HepG2 (cell line): ENCODE measurements around the gene NAA25. TPM values are rescaled to one million over a fixed set of nuclear protein-coding genes. Genes with fewer than 3 reads are reported as not detected.

Experiments used
- ATF6 ChIP-seq: sonication (generic); formaldehyde crosslinking; conservative IDR thresholded peaks from 2 replicates; pipeline ENCODE4 v1.4.0; 2020; ENCODE audit warnings: missing genetic modification reagents
- CENPT ChIP-seq: sonication (generic); formaldehyde crosslinking; IDR thresholded peaks from 2 replicates; pipeline ENCODE4 v1.8.0; 2022; ENCODE audit warnings: low read depth, mild to moderate bottlenecking, moderate library complexity, missing genetic modification reagents
- DZIP1 ChIP-seq: sonication (generic); formaldehyde crosslinking; IDR thresholded peaks from 2 replicates; pipeline ENCODE4 v1.5.0; 2020; ENCODE audit warnings: mild to moderate bottlenecking, missing genetic modification reagents
- GATAD1 ChIP-seq: IDR thresholded peaks from 2 replicates; pipeline ENCODE4 v1.6.1; 2016; ENCODE audit warnings: missing genetic modification reagents, missing compliant biosample characterization
- JUNB ChIP-seq: sonication (generic); formaldehyde crosslinking; IDR thresholded peaks from 2 replicates; pipeline ENCODE4 v1.8.0; 2022; ENCODE audit warnings: missing genetic modification reagents, mild to moderate bottlenecking, borderline replicate concordance
- NFAT5 ChIP-seq: sonication (generic); formaldehyde crosslinking; IDR thresholded peaks from 2 replicates; pipeline ENCODE4 v1.4.0; 2020; ENCODE audit warnings: missing genetic modification reagents
- SP4 ChIP-seq: sonication (generic); formaldehyde crosslinking; IDR thresholded peaks from 2 replicates; pipeline ENCODE4 v1.8.1; 2023; ENCODE audit warnings: mild to moderate bottlenecking, missing genetic modification reagents
- TFE3 ChIP-seq: IDR thresholded peaks from 2 replicates; pipeline ENCODE4 v1.6.1; 2016
- THYN1 ChIP-seq: sonication (generic); formaldehyde crosslinking; IDR thresholded peaks from 2 replicates; pipeline ENCODE4 v1.8.1; 2023; ENCODE audit warnings: low read depth, mild to moderate bottlenecking, moderate library complexity, missing genetic modification reagents, borderline replicate concordance
- ZBTB10 ChIP-seq: sonication (generic); formaldehyde crosslinking; IDR thresholded peaks from 2 replicates; pipeline ENCODE4 v1.4.0; 2020; ENCODE audit warnings: missing genetic modification reagents, borderline replicate concordance
- ZNF761 ChIP-seq: sonication (generic); formaldehyde crosslinking; conservative IDR thresholded peaks from 2 replicates; pipeline ENCODE4 v1.4.0; 2020; ENCODE audit warnings: mild to moderate bottlenecking, missing genetic modification reagents
- polyA plus RNA-seq, 8 experiments: library from polyadenylated mRNA; depleted of rRNA in 3 of 8; stranded (reverse) in 7 of 8; unstranded in 1 of 8; fragments of >200 nt; fragmentation: Illumina TruSeq in 4 of 8; extraction: Trizol in 4 of 8; gene quantifications; 2 replicates each; pipeline versions ENCODE4 v1.2.1 to v1.2.3, GENCODE V29; 2011 to 2016; ENCODE audit warnings: low read depth in 4 of 8, missing spikeins in 1 of 8, mixed read lengths in 1 of 8; ENCODE audit not compliant: insufficient read depth in 1 of 8
- total RNA-seq, 5 experiments: library from RNA; depleted of rRNA; stranded (reverse); fragments of >200 nt; fragmentation: Illumina TruSeq; extraction: Trizol; gene quantifications; 2 replicates each; pipeline ENCODE4 v1.2.3, GENCODE V29; 2016; ENCODE audit warnings: low read depth in 1 of 5

NAA25 gene
- total and polyA plus RNA-seq, 2 of the 13 experiments (the other 11 are each of a cell fraction or from before 2014, with no cell fraction given), result 11.4 to 32.0 TPM

GRCh38 chr12:112012775-112013600 is 95.6 kb downstream of the NAA25 start, which contains the start of the genes ERP29 and TMEM116 (continued):
- peak; percentile 69; the same call in 1 of the 2 replicates for TF ChIP-seq NFAT5 (CRISPR knock-in tag)
- 0 out of 2 replicates have a peak, but pooled peaks have one; percentile 44 for TF ChIP-seq ATF6 (CRISPR knock-in tag)
- peak; percentile 53; the same call in 1 of the 2 replicates for TF ChIP-seq DZIP1 (CRISPR knock-in tag)
- TF ChIP-seq ZNF761 (CRISPR knock-in tag), result no peak; the same call in 1 of the 2 replicates
- TF ChIP-seq JUNB (CRISPR knock-in tag), result 0 out of 2 replicates have a peak, but pooled peaks have one; percentile 18
- TF ChIP-seq ZBTB10 (CRISPR knock-in tag), result peak; percentile 65; the same call in 1 of the 2 replicates
- TF ChIP-seq SP4 (CRISPR knock-in tag), result peak; percentile 90
- TF ChIP-seq GATAD1 (CRISPR knock-in tag), result peak; percentile 84
- TF ChIP-seq CENPT (CRISPR knock-in tag), result peak; percentile 89
- peak; percentile 95 for TF ChIP-seq TFE3 (CRISPR knock-in tag)
- TF ChIP-seq THYN1, result no peak
